OCI-LY7 (cell line): ENCODE data around the gene FUZ. TPM values are rescaled to one million over a fixed set of nuclear protein-coding genes. Genes with fewer than 3 reads are reported as not detected.

Experiments used
- BruUV-seq: library from RNA; stranded (reverse); fragments of 400-500 nt; replicated peaks from 2 replicates; lab custom pipeline; 2021; lab: Mats Ljungman, UMichigan
- CTCF ChIA-PET: fragments of 300-600 bp; sonication (Branson Sonifier 250); formaldehyde crosslinking; loops from one replicate; lab custom pipeline; 2022; ENCODE audit warnings: antibody characterized with exemption; ENCODE audit not compliant: unreplicated experiment; lab: Charles Lee
- POLR2A ChIA-PET: fragments of 300-600 bp; sonication (Branson Sonifier 250); formaldehyde crosslinking; loops from one replicate; lab custom pipeline; 2022; ENCODE audit warnings: antibody characterized with exemption; lab: Charles Lee
- DNase-seq: peaks from one replicate; pipeline ENCODE4 v3.0.0-alpha.2; 2015; ENCODE audit warnings: low spot score
- H2AFZ ChIP-seq: fragments of 200-600 bp; sonication (generic), shearing (Covaris generic); 2 replicates; pipeline ENCODE4 v1.6.1; 2014; ENCODE audit warnings: mild to moderate bottlenecking, antibody characterized with exemption, low read length, moderate library complexity
- H3K27ac ChIP-seq: fragments of 200-600 bp; sonication (generic); 2 replicates; pipeline ENCODE4 v1.5.1; 2014; ENCODE audit warnings: mixed run types, low read depth, mild to moderate bottlenecking, moderate library complexity, low read length, inconsistent platforms; ENCODE audit not compliant: poor library complexity, severe bottlenecking
- H3K36me3 ChIP-seq: fragments of 200-600 bp; sonication (generic); 2 replicates; pipeline ENCODE4 v1.6.1; 2014; ENCODE audit warnings: mild to moderate bottlenecking, antibody characterized with exemption, low read length, moderate library complexity, mixed read lengths; ENCODE audit not compliant: insufficient read depth
- H3K4me1 ChIP-seq: fragments of 200-600 bp; sonication (generic); 2 replicates; pipeline ENCODE4 v1.5.1; 2014; ENCODE audit warnings: mild to moderate bottlenecking, low read length; ENCODE audit not compliant: insufficient read depth, poor library complexity, severe bottlenecking
- H3K4me2 ChIP-seq: fragments of 200-600 bp; sonication (generic); 2 replicates; pipeline ENCODE4 v1.6.1; 2014; ENCODE audit warnings: mild to moderate bottlenecking, low read length
- H3K4me3 ChIP-seq: fragments of 200-600 bp; sonication (generic); 2 replicates; pipeline ENCODE4 v1.5.1; 2014; ENCODE audit warnings: mild to moderate bottlenecking, low read depth, low read length; ENCODE audit not compliant: poor library complexity, severe bottlenecking
- H3K79me2 ChIP-seq: fragments of 200-600 bp; sonication (generic); 2 replicates; pipeline ENCODE4 v1.6.1; 2016; ENCODE audit warnings: low read depth, mild to moderate bottlenecking, low read length, moderate library complexity, mixed read lengths; ENCODE audit not compliant: insufficient read depth
- H3K9me2 ChIP-seq: fragments of 200-600 bp; sonication (generic); 2 replicates; pipeline ENCODE4 v1.6.1; 2016; ENCODE audit warnings: mild to moderate bottlenecking, low read length, mixed read lengths; ENCODE audit not compliant: insufficient read depth
- H3K9me3 ChIP-seq: fragments of 200-600 bp; sonication (generic); 2 replicates; pipeline ENCODE4 v1.6.1; 2014; ENCODE audit warnings: mild to moderate bottlenecking, mixed run types, low read length, mixed read lengths
- H4K20me1 ChIP-seq: fragments of 200-600 bp; sonication (generic); 2 replicates; pipeline ENCODE4 v1.6.1; 2014; ENCODE audit warnings: mild to moderate bottlenecking, antibody characterized with exemption, low read length, moderate library complexity, mixed read lengths; ENCODE audit not compliant: insufficient read depth
- CTCF ChIP-seq: fragments of 200-600 bp; sonication (generic); conservative IDR thresholded peaks from 2 replicates; pipeline ENCODE4 v1.5.1; 2014; ENCODE audit warnings: mild to moderate bottlenecking, antibody characterized with exemption, low read length, moderate library complexity, mixed read lengths
- EZH2phosphoT487 ChIP-seq: fragments of 200-600 bp; sonication (generic); IDR thresholded peaks from 2 replicates; pipeline ENCODE4 v1.6.1; 2018; ENCODE audit warnings: low read depth, borderline replicate concordance, mild to moderate bottlenecking, mixed run types, antibody characterized with exemption, low read length, moderate library complexity, mixed read lengths
- intact Hi-C: fragments of 100-400 bp; cut with micrococcal nuclease; formaldehyde crosslinking; loops from one replicate; pipeline ENCODE4 v1.10.0; 2022; ENCODE audit not compliant: unreplicated experiment
- total RNA-seq, 2 experiments: library from RNA; depleted of rRNA in 1 of 2; stranded (reverse); fragments of >200 nt in 1 of 2; shearing (Covaris generic) in 1 of 2; gene quantifications; 2 replicates each; pipeline ENCODE4 v1.2.3, GENCODE V29; 2014 to 2022

FUZ gene
- total RNA-seq, 2 experiments from 2014 or later: 28.1 to 33.6 TPM

GRCh38 chr19:49798574-49798973, 14.5 kb downstream of the FUZ start:
- no peak overlapping the region for H3K4me2 ChIP-seq

GRCh38 chr19:49795615-49796014, 17.5 kb downstream of the FUZ start:
- Histone ChIP-seq H3K27ac (no peak overlapping the region), H4K20me1 (no peaks in the 10 kb centered on the region), H3K4me3 (no peak overlapping the region), H3K9me2 (no peaks in the 10 kb centered on the region), H3K36me3 (peaks cover 84% of the 10 kb centered on the region), H3K4me1 (no peaks in the 10 kb centered on the region), H3K79me2 (no peaks in the 10 kb centered on the region), H2AFZ (no peak overlapping the region), H3K4me2 (no peak overlapping the region), H3K9me3 (no peaks in the 10 kb centered on the region)
- TF ChIP-seq CTCF (no peak), EZH2phosphoT487 (no peak)
- BruUV-seq: no TSS peak
- CTCF ChIA-PET: no interaction called here
- intact Hi-C loops: no loop called here
- POLR2A ChIA-PET: no interaction called here
- DNase-seq: no peak

More at GRCh38 chr19:49798574-49798973, 14.5 kb downstream of the FUZ start:
- no peak for DNase-seq
- no TSS peak for BruUV-seq
- no peaks in the 10 kb centered on the region for H3K9me3 ChIP-seq
- no peaks in the 10 kb centered on the region for H3K4me1 ChIP-seq
- no peaks in the 10 kb centered on the region for H3K9me2 ChIP-seq
- H3K79me2 ChIP-seq: no peaks in the 10 kb centered on the region
- POLR2A ChIA-PET: interaction anchor here (1.2 kb wide), 1 partner anchor 14 kb away, joined by 3 read pairs; no protein-coding TSS in a partner anchor
- intact Hi-C loops: no loop called here
- CTCF ChIA-PET: no interaction called here
- no peak overlapping the region for H3K27ac ChIP-seq
- no peak for TF ChIP-seq CTCF
- H2AFZ ChIP-seq: no peak overlapping the region
- no peaks in the 10 kb centered on the region for H4K20me1 ChIP-seq
- no peak overlapping the region for H3K4me3 ChIP-seq
- peaks cover 79% of the 10 kb centered on the region for H3K36me3 ChIP-seq

GRCh38 chr19:49793561-49793840, 19.6 kb downstream of the FUZ start:
- no peak for DNase-seq
- Histone ChIP-seq H3K79me2 (no peaks in the 10 kb centered on the region), H3K36me3 (peaks cover 78% of the 10 kb centered on the region), H3K9me2 (no peaks in the 10 kb centered on the region), H3K4me2 (no peak overlapping the region), H4K20me1 (no peaks in the 10 kb centered on the region), H3K27ac (no peak overlapping the region), H3K9me3 (no peaks in the 10 kb centered on the region), H3K4me3 (no peak overlapping the region), H3K4me1 (no peaks in the 10 kb centered on the region), H2AFZ (no peak overlapping the region)
- POLR2A ChIA-PET: interaction anchor here (0.7 kb wide), 1 partner anchor 19 kb away, joined by 3 read pairs; no protein-coding TSS in a partner anchor
- CTCF ChIA-PET: no interaction called here
- BruUV-seq: no TSS peak
- intact Hi-C loops: no loop called here
- TF ChIP-seq EZH2phosphoT487 (no peak), CTCF (no peak)
